Memory B cell (primary cell): ENCODE measurements around the gene PRODH2.

Experiments
- ATAC-seq: fragments of 150-1000 bp; cut with Tn5 transposase; 2 replicates; pipeline ENCODE4 v1.10.0; 2021; ENCODE audit warnings: low read depth, mild to moderate bottlenecking, moderate library complexity
- DNase-seq, 2 donors: peaks; one replicate each; pipeline ENCODE4 v3.0.0; 2022; ENCODE audit warnings: low spot score in 2 of 2
- H3K27ac Mint-ChIP-seq: one replicate; pipeline ENCODE4 v1.8.0; 2022; ENCODE audit warnings: mild to moderate bottlenecking, moderate library complexity, mixed read lengths
- H3K27me3 Mint-ChIP-seq: one replicate; pipeline ENCODE4 v1.8.0; 2022; ENCODE audit warnings: mixed read lengths
- H3K36me3 Mint-ChIP-seq: one replicate; pipeline ENCODE4 v1.8.0; 2022; ENCODE audit warnings: mild to moderate bottlenecking, mixed read lengths
- H3K4me1 Mint-ChIP-seq: one replicate; pipeline ENCODE4 v1.8.0; 2022; ENCODE audit warnings: mixed read lengths
- H3K4me3 Mint-ChIP-seq: one replicate; pipeline ENCODE4 v1.8.0; 2022; ENCODE audit warnings: mild to moderate bottlenecking, moderate library complexity, mixed read lengths
- H3K9me3 Mint-ChIP-seq: one replicate; pipeline ENCODE4 v1.8.0; 2022; ENCODE audit warnings: mixed read lengths

Gene PRODH2, protein sequence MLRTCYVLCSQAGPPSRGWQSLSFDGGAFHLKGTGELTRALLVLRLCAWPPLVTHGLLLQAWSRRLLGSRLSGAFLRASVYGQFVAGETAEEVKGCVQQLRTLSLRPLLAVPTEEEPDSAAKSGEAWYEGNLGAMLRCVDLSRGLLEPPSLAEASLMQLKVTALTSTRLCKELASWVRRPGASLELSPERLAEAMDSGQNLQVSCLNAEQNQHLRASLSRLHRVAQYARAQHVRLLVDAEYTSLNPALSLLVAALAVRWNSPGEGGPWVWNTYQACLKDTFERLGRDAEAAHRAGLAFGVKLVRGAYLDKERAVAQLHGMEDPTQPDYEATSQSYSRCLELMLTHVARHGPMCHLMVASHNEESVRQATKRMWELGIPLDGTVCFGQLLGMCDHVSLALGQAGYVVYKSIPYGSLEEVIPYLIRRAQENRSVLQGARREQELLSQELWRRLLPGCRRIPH

DNA sequence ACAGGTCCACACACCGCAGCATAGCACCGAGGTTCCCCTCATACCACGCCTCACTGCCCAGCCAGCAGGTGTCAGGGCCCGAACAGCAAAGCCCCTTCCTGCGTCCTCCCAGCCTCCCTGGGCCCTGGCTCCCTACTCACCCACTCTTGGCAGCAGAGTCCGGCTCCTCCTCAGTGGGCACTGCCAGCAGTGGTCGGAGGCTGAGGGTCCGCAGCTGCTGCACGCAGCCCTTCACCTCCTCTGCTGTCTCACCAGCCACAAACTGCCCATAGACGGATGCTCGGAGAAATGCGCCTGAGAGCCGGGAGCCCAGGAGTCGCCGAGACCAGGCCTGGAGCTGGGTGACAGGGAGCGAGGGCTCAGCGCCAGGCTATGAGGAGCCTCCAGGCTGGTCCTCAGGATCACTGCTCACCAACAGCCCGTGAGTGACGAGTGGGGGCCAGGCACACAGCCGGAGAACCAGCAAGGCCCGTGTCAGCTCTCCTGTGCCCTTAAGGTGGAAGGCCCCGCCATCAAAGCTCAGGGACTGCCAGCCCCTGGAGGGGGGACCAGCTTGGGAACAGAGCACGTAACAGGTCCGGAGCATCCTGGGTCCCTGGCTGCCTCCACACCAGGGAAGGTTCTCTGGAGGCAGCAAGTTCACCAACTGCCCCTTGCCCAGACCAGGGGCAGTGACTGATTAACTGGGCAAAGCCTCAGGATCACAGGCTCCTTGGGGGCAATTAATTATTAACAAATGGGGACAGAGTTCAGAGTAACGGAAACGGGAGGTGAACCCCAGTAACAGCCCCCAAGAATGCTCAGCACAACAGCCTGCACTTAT lies at the start of gene PRODH2:
Gene PRODH2, minus strand, starts transcription at position 626 of the 823 bp plus-strand sequence. Its CDS starts 40 bp downstream, at position 586.
- DNase-seq = no peak
- H3K27me3 Mint-ChIP-seq = peaks cover 24% of the 10 kb centered on the region
- peaks cover 3% of the 10 kb centered on the region for H3K4me1 Mint-ChIP-seq
- H3K27ac Mint-ChIP-seq = no peak within 1 kb of the TSS
- no peak within 1 kb of the TSS for H3K4me3 Mint-ChIP-seq
- H3K36me3 Mint-ChIP-seq = no peaks in the 10 kb centered on the region
- peaks cover 2% of the 10 kb centered on the region for H3K9me3 Mint-ChIP-seq
- no peak for ATAC-seq

DNA sequence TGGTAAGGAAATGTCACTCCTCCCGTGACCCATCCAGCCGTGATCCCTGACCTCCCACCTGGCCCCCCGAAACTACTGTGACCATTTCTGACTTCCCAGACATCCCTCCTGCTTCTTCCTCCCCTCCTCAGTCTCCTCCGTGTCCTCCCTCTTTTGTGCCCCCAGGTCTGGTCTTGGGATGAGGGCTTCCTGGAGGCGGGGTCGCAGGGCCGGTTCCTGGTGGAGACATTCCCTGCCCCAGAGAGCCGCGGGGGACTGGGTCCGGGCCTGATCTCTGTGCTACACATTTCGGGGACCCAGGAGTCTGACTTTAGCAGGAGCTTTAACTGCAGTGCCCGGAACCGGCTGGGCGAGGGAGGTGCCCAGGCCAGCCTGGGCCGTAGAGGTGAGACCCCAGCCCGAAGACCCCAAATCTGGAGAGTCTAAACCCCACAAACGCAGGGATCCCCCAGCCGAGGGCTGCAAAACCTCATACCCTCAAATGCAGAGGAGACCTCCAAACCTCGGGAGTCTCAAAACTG lies 49.1 kb upstream of the PRODH2 start:
- Mint-ChIP-seq H3K27me3 (peaks cover 48% of the 10 kb centered on the region), H3K4me3 (no peak overlapping the region), H3K27ac (no peak overlapping the region), H3K36me3 (no peaks in the 10 kb centered on the region), H3K9me3 (no peaks in the 10 kb centered on the region), H3K4me1 (peaks cover 9% of the 10 kb centered on the region)
- ATAC-seq (no peak), DNase-seq (no peak)

DNA sequence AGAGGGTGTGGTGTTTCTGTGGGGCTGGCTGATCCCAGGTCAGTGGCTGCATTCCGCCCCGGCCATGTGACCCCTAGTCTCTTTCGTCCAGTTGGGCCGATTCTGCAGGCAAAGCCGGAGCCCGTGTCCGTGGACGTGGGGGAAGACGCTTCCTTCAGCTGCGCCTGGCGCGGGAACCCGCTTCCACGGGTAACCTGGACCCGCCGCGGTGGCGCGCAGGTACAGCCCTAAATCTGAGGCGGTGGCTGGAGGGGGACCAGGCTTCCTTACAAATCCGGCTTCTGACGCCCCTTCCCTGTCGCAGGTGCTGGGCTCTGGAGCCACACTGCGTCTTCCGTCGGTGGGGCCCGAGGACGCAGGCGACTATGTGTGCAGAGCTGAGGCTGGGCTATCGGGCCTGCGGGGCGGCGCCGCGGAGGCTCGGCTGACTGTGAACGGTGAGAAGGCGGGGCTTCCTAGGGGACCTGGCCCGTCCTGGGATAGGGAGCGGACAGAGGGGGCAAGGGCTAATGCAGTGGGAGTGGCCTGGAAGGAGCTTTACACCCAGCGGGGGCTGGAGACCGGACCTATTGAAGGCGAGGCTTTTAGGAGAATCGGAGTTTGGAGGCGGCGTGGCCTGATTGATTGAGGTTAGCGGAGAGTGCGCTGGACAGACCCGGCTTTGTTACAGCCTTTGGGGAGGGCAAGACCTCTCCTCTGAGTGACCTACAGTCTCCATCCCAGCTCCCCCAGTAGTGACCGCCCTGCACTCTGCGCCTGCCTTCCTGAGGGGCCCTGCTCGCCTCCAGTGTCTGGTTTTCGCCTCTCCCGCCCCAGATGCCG lies 48.4 kb upstream of the PRODH2 start:
- Mint-ChIP-seq H3K4me3 (no peak overlapping the region), H3K9me3 (no peaks in the 10 kb centered on the region), H3K27ac (no peak overlapping the region), H3K36me3 (no peaks in the 10 kb centered on the region), H3K27me3 (peaks cover 43% of the 10 kb centered on the region), H3K4me1 (peaks cover 9% of the 10 kb centered on the region)
- no peak for ATAC-seq
- DNase-seq = no peak

DNA sequence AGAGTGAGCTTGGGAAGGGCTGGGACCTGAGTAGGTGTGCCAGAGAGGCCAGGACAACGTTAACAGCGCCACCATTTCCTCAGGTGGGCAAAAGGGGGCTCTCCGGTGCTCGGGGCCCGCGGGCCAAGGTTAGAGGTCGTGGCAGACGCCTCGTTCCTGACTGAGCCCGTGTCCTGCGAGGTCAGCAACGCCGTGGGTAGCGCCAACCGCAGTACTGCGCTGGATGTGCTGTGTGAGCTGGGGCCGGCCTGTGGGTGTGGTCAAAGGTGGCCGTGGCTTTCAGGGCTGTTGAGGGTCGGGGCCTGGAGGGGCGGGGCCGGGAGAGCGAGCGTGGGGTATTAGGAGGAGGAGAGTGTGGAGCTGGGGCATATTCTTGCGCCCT lies 47.8 kb upstream of the PRODH2 start:
- ATAC-seq (no peak), DNase-seq (no peak)
- H3K4me1 Mint-ChIP-seq = peaks cover 9% of the 10 kb centered on the region
- H3K9me3 Mint-ChIP-seq = no peaks in the 10 kb centered on the region
- no peaks in the 10 kb centered on the region for H3K36me3 Mint-ChIP-seq
- H3K4me3 Mint-ChIP-seq = no peak overlapping the region
- peaks cover 40% of the 10 kb centered on the region for H3K27me3 Mint-ChIP-seq
- H3K27ac Mint-ChIP-seq = no peak overlapping the region

DNA sequence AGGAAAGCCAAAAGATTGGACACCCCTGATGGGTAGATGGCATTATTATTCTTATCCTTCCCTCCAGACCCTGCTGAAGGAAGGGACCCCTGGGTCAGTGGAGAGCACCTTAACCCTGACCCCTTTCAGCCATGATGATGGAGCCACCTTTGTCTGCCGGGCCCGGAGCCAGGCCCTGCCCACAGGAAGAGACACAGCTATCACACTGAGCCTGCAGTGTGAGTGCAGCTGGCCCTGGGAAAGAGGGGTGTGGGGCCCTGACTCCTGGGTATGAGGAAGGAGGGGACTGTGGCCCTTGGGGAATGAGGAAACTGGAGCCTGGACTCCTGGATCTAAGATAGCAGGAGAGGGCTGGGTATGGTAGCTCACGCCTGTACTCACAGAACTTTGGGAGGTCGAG lies 46.8 kb upstream of the PRODH2 start:
- no peak for DNase-seq
- Mint-ChIP-seq H3K27ac (no peak overlapping the region), H3K27me3 (peaks cover 41% of the 10 kb centered on the region), H3K4me1 (peaks cover 9% of the 10 kb centered on the region), H3K36me3 (no peaks in the 10 kb centered on the region), H3K9me3 (no peaks in the 10 kb centered on the region), H3K4me3 (no peak overlapping the region)
- ATAC-seq = no peak

DNA sequence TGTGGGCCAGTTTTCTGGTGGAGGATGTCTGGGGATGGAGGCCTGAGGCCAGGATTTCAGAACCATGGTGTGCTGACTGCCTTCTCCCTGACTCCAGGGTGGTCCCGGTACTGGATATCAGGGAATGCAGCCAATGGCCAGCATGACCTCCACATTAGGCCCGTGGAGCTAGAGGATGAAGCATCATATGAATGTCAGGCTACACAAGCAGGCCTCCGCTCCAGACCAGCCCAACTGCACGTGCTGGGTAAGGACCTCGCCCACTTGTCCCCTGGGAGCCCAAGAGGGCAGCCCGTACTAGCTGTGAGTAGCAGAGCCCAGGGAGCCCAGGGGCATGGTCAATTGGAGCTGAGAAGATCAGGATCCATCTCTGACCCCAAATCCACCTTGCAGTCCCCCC lies 45.7 kb upstream of the PRODH2 start:
- Mint-ChIP-seq H3K27me3 (peaks cover 40% of the 10 kb centered on the region), H3K4me3 (peak overlapping the region; percentile 3), H3K36me3 (no peaks in the 10 kb centered on the region), H3K9me3 (no peaks in the 10 kb centered on the region), H3K27ac (no peak overlapping the region), H3K4me1 (peaks cover 9% of the 10 kb centered on the region)
- no peak for DNase-seq
- ATAC-seq = no peak

DNA sequence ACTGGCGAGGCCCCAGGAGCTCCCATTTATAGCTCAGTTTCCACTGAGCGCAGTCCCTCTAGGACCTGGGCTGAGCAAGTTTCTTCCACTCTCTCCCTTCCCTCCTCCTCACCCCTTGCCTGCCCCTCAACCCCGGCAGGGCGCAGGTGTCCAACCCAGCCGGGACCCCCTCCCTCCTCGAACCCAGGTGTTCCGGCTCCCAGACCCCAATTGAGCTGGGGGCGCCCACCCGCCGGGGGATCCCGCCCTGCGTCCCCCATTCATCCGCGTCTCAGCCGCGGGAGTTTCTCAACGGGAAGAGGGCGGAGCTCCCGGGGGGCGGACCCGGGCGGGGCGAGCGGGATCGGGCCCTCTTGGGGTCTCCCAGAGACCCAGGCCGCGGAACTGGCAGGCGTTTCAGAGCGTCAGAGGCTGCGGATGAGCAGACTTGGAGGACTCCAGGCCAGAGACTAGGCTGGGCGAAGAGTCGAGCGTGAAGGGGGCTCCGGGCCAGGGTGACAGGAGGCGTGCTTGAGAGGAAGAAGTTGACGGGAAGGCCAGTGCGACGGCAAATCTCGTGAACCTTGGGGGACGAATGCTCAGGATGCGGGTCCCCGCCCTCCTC lies 44.0 kb upstream of the PRODH2 start, which contains the start of gene KIRREL2:
Gene KIRREL2, plus strand, starts transcription at position 366 of the 604 bp plus-strand sequence. Its CDS starts 209 bp downstream, at position 575.
- no peak within 1 kb of the TSS for H3K27ac Mint-ChIP-seq
- H3K9me3 Mint-ChIP-seq = no peaks in the 10 kb centered on the region
- peak in 1 of 2 donors; percentile 48 for DNase-seq
- peak; percentile 34 for ATAC-seq
- H3K27me3 Mint-ChIP-seq = peaks cover 44% of the 10 kb centered on the region
- peaks cover 9% of the 10 kb centered on the region for H3K4me1 Mint-ChIP-seq
- H3K4me3 Mint-ChIP-seq = peak within 1 kb of the TSS; percentile 74
- H3K36me3 Mint-ChIP-seq = no peaks in the 10 kb centered on the region

DNA sequence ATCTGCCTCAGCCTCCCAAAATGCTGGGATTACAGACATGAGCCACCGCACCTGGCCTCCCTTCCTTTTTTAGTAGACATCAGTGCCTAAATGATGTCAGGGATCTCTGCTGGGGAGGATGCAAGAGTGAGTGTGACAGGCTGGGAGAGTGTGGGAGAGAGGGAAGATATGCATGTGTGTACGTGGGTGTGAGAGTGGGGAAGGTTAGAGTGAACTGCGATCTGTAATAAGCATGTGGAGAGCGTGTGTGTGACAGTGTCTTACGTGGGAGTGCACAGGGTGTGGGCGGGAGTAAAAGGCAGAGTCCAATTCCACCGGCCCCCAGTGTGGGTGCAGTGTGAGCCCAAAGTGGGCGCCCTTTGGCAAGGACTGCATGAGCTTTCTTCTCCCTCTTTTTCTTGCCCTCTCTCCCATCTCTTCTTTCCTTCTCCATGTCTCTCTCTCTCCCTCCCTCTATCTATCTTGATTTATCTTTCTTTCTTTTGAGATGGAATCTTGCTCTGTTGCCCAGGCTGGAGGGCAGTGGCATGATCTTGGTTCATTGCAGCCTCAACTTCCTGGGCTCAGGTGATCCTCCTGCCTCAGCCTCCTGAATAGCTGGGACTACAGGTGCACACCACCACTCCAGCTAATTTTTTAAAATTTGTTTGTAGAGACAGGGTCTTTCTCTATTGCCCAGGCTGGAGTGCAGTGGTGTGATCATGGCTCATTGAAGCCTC lies 40.6 kb upstream of the PRODH2 start:
- peaks cover 3% of the 10 kb centered on the region for H3K4me1 Mint-ChIP-seq
- no peak for DNase-seq
- no peaks in the 10 kb centered on the region for H3K36me3 Mint-ChIP-seq
- H3K4me3 Mint-ChIP-seq = no peak overlapping the region
- no peak for ATAC-seq
- no peaks in the 10 kb centered on the region for H3K9me3 Mint-ChIP-seq
- H3K27me3 Mint-ChIP-seq = peaks cover 36% of the 10 kb centered on the region
- no peak overlapping the region for H3K27ac Mint-ChIP-seq

DNA sequence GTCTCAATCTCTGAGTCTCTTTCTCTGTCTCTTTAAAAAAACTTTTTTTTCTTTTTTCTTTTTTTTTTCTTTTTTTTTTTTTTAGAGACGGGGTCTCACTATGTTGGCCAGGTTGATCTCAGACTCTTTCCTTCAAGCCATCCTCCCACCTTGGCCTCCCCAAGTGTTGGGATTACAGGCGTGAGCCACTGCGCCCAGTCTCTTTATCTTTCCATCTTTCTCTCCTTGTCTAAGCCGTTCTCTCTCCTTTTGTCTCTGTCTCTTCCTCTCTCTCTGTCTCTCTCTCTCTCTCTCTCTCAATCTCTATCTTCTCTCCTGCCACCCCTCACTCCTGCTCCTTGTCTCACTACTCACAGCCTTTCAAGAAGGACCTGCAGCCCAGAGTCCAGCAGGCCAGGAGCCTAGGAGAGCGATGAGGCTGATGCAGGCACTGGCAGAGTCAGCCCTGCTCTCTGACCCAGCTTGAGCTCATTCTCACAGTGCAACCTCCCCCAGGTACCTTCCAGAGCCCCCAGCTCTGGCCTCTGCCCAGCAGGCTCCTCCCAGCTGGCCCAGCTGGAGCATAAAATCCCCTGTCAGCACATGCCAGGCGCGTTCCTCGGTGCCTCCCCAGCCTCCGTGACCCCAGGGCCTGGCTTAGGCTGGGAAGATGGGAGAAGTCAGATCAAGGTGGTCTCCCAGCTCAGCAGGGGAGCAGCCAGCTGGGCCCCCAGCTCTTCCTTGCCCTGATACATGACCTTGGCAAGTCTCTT lies 39.6 kb upstream of the PRODH2 start, which contains the start of gene NPHS1:
Gene NPHS1, minus strand, starts transcription at position 476 of the 752 bp plus-strand sequence. CDS start 667 bp downstream, outside the sequence.
- ATAC-seq (no peak), DNase-seq (no peak)
- Mint-ChIP-seq H3K4me1 (peaks cover 3% of the 10 kb centered on the region), H3K27me3 (peaks cover 33% of the 10 kb centered on the region), H3K4me3 (no peak within 1 kb of the TSS), H3K9me3 (no peaks in the 10 kb centered on the region), H3K27ac (no peak within 1 kb of the TSS), H3K36me3 (no peaks in the 10 kb centered on the region)

DNA sequence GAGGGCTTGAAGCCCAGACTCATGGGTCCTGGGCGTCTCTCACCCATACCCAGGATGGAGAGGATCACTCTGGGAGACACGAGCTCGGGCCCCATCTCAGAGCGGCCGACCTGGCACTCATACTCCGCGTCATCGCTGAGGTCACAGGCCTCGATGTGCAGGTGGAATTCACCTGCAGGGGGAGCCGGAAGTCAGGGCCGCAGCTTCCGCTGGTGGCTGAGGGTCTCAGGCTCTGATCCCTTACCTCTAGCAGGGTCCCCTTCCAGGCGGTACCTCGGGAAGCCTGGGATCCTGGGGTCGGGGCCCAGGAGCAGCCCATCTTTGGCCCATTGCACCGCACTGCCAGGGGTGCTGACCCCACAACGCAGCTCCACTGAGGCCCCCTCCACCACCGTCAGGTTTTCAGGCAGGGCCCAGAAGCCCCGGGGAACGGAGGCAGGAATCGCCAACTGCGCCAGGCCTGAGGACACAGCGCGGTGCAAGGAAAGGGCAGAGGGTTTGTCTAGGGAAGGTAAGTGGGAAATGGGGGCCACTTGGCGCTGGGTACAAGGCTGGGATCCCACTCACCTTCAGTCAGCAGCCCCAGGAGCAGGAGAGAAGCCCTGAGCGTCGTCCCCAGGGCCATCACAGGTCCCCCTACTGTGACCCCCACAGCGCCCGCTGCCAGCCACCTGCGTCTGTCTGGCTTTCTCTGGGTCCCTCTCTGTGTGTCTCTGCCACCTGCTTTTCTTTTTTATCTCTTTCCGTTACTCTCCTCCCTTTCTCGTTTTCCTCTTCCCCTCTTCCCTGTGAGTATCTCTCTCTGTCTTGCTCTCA lies 38.8 kb upstream of the PRODH2 start:
- peak; percentile 58 for ATAC-seq
- no peak overlapping the region for H3K4me3 Mint-ChIP-seq
- H3K9me3 Mint-ChIP-seq = no peaks in the 10 kb centered on the region
- DNase-seq = no peak
- no peaks in the 10 kb centered on the region for H3K36me3 Mint-ChIP-seq
- H3K27me3 Mint-ChIP-seq = peaks cover 32% of the 10 kb centered on the region
- H3K4me1 Mint-ChIP-seq = peaks cover under 1% of the 10 kb centered on the region
- no peak overlapping the region for H3K27ac Mint-ChIP-seq

DNA sequence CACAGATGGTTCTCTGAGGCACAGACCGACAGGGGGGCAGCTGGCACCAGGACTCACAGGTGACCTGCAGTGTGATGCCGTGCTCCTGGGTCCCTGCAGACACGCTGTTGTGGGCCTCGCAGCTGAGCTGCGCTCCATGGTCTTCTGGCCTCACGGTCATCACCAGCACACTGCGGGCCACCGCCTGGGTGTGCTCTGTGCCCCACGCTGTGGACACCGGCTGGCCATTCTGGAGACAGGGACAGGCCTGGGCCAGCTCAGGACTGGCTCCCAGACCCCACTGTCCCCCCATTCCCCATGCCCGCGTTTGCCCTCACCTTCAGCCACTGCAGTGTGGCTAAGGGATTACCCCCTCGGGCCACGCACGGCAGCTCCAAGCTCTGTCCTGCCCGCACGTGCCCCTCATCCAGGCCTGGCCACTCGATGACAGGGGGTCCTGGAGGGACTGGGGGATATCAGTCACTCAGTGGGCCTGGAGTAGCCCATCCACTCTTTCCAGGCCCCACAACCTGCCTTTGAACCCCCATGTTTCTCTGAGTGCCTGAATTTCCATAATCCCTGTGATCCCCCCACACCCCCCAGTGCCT lies 36.4 kb upstream of the PRODH2 start:
- H3K9me3 Mint-ChIP-seq = peaks cover 4% of the 10 kb centered on the region

More for the DNA sequence above, 36.4 kb upstream of the PRODH2 start:
- peaks cover 33% of the 10 kb centered on the region for H3K27me3 Mint-ChIP-seq
- H3K27ac Mint-ChIP-seq = no peak overlapping the region
- H3K36me3 Mint-ChIP-seq = peaks cover 3% of the 10 kb centered on the region
- ATAC-seq (no peak), DNase-seq (no peak)
- H3K4me3 Mint-ChIP-seq = no peak overlapping the region
- H3K4me1 Mint-ChIP-seq = peaks cover 10% of the 10 kb centered on the region
